HS-5 (cell line): ENCODE results near the gene DNASE1L2.
"Not testable (repeated sequence)": the region's sequence is repeated elsewhere in the genome, so short reads cannot be mapped to it uniquely, and the experiment has no call there.

Source experiments
- DNase-seq: peaks from one replicate; pipeline ENCODE4 v3.0.0-alpha.2; 2012; ENCODE audit warnings: low read depth

Gene DNASE1L2

GRCh38 chr16:2236337-2237101, at the start of gene DNASE1L2:
TSS of gene DNASE1L2 (plus strand) at chr16:2236444. CDS start at chr16:2236817, 373 bp downstream.
- no peak for DNase-seq

- no peak for DNase-seq
These were observed 49.7 kb upstream of the DNASE1L2 start for GRCh38 chr16:2186505-2186904.

- no peak for DNase-seq
These were observed 49.0 kb upstream of the DNASE1L2 start for GRCh38 chr16:2187212-2187611.

- no peak for DNase-seq
These were observed 47.8 kb upstream of the DNASE1L2 start for GRCh38 chr16:2188395-2188794.

GRCh38 chr16:2189252-2189893, 46.9 kb upstream of the DNASE1L2 start:
- no peak for DNase-seq

- no peak for DNase-seq
These were observed 46.1 kb upstream of the DNASE1L2 start for GRCh38 chr16:2190002-2190658.

GRCh38 chr16:2190659-2191445, 45.4 kb upstream of the DNASE1L2 start:
- DNase-seq = no peak

- DNase-seq = no peak
These were observed 44.9 kb upstream of the DNASE1L2 start for GRCh38 chr16:2191446-2191706.

GRCh38 chr16:2194166-2194834, 41.9 kb upstream of the DNASE1L2 start:
- DNase-seq = no peak

GRCh38 chr16:2194852-2195321, 41.4 kb upstream of the DNASE1L2 start:
- DNase-seq = no peak

GRCh38 chr16:2195322-2196161, 40.7 kb upstream of the DNASE1L2 start:
- DNase-seq = no peak

GRCh38 chr16:2196162-2196980, 39.9 kb upstream of the DNASE1L2 start, which contains the start of gene CASKIN1:
TSS of gene CASKIN1 (minus strand) at chr16:2196605. CDS start at chr16:2196432, 173 bp downstream.
- no peak for DNase-seq

GRCh38 chr16:2196981-2197511, 39.2 kb upstream of the DNASE1L2 start:
- no peak for DNase-seq

GRCh38 chr16:2197765-2198164, 38.5 kb upstream of the DNASE1L2 start:
- DNase-seq = no peak

- DNase-seq = no peak
These were observed 38.0 kb upstream of the DNASE1L2 start for GRCh38 chr16:2198283-2198682.

- DNase-seq = no peak
These were observed 37.1 kb upstream of the DNASE1L2 start for GRCh38 chr16:2199095-2199494.

GRCh38 chr16:2199621-2200139, 36.6 kb upstream of the DNASE1L2 start:
- no peak for DNase-seq

- no peak for DNase-seq
These were observed 35.9 kb upstream of the DNASE1L2 start for GRCh38 chr16:2200313-2200712.

- not testable (repeated sequence) for DNase-seq
These were observed 33.0 kb upstream of the DNASE1L2 start for GRCh38 chr16:2203119-2203688.
